GM23338 (cell line): ENCODE results near the gene L1CAM.

Source experiments
- CREB1 ChIP-seq: fragments of 250-450 bp; sonication (Bioruptor Pico); IDR thresholded peaks from 2 replicates; pipeline ENCODE4 v1.5.0; 2020; ENCODE audit warnings: low read depth, mild to moderate bottlenecking, moderate library complexity
- CTCF ChIP-seq, 2 experiments: fragments of 200-600 bp in 1 of 2; sonication (generic) in 1 of 2; conservative IDR thresholded peaks; 2 replicates each; pipeline versions ENCODE4 v1.5.1 to v1.6.1; 2016 to 2017; ENCODE audit warnings: antibody characterized with exemption in 2 of 2, low read depth in 2 of 2, mild to moderate bottlenecking in 2 of 2, moderate library complexity in 1 of 2

DNA sequence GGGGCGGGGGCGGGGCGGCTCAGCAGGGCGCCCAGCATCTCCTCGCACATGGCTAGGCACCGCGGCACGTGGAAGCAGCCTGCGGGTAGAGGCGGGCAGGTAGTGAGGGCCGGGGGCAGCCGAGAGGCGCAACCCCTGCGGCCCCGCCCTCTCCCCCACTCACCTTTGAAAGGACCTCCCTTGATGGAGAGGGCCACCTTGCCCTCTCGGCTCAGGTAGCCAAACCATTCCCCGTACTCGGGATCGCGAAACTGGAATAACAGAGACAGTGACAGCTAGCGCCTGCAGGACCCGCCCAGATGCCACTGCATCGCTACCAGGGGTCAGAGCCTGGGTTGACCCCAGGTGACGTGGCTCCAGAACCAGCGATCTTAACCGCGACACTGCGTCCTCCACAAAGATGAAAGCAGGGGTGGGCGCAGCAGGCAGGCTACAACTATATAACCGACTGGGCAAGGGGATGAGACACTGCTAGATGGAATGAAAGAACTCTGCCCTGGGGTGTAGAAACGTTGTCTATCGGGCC, 49.4 kb upstream of the L1CAM start:
- TF ChIP-seq CTCF (conservative IDR thresholded peaks at IDR 0.05; ENCODE audit: low read depth in 2 of 2), result no peak
- no peak for TF ChIP-seq CREB1
